Activated CD8-positive, alpha-beta T cell treated with anti-CD3 and anti-CD28 coated beads, Interleukin-2, amount 10 ng/mL, durations not matched to agents 7 days and 5 days (primary cell): ENCODE measurements around the gene PSMG2. TPM values are rescaled to one million over a fixed set of nuclear protein-coding genes. Genes with fewer than 3 reads are reported as not detected.

Source experiments
- ATAC-seq: fragments of 150-1000 bp; cut with Tn5 transposase; one replicate; pipeline ENCODE4 v1.10.0; 2021; ENCODE audit warnings: moderate library complexity
- CTCF ChIA-PET: fragments of 350-600 bp; sonication (Branson Sonifier 250); formaldehyde crosslinking; loops from one replicate; lab custom pipeline; 2021; ENCODE audit warnings: antibody characterized with exemption; lab: Charles Lee
- POLR2A ChIA-PET: fragments of 350-600 bp; sonication (Branson Sonifier 250); formaldehyde crosslinking; loops from one replicate; lab custom pipeline; 2021; ENCODE audit warnings: antibody characterized with exemption; lab: Charles Lee
- DNase-seq: peaks from one replicate; pipeline ENCODE4 v3.0.0-alpha.2; 2020
- H3K27ac Mint-ChIP-seq: one replicate; pipeline ENCODE4 v1.8.0; 2021; ENCODE audit warnings: mild to moderate bottlenecking, mixed read lengths
- H3K27me3 Mint-ChIP-seq: one replicate; pipeline ENCODE4 v1.8.0; 2021; ENCODE audit warnings: low read depth, mixed read lengths
- H3K36me3 Mint-ChIP-seq: one replicate; pipeline ENCODE4 v1.8.0; 2021; ENCODE audit warnings: low read depth, mixed read lengths
- H3K4me1 Mint-ChIP-seq: one replicate; pipeline ENCODE4 v1.8.0; 2021; ENCODE audit warnings: low read depth, mixed read lengths
- H3K4me3 Mint-ChIP-seq: one replicate; pipeline ENCODE4 v1.8.0; 2021; ENCODE audit warnings: mild to moderate bottlenecking, mixed read lengths
- H3K9me3 Mint-ChIP-seq: one replicate; pipeline ENCODE4 v1.8.0; 2022; ENCODE audit warnings: mixed read lengths; ENCODE audit not compliant: insufficient read depth
- total RNA-seq, 2 experiments: library from RNA; stranded (reverse); gene quantifications; one replicate each; pipeline ENCODE4 v1.2.3, GENCODE V29; 2021

PSMG2 gene
- total RNA-seq, 2 experiments from 2014 or later: 104 to 108 TPM

GRCh38 chr18:12686100-12686499, 16.7 kb upstream of the PSMG2 start:
- H3K4me1 Mint-ChIP-seq: peaks cover 2% of the 10 kb centered on the region
- H3K4me3 Mint-ChIP-seq: no peak overlapping the region
- H3K27me3 Mint-ChIP-seq: no peaks in the 10 kb centered on the region
- H3K9me3 Mint-ChIP-seq: no peaks in the 10 kb centered on the region
- H3K36me3 Mint-ChIP-seq: peaks cover 9% of the 10 kb centered on the region
- ATAC-seq (no peak), DNase-seq (peak; percentile 24)
- POLR2A ChIA-PET: interaction anchor here (0.6 to 0.9 kb wide), 2 partner anchors 16 kb away, joined by 3 to 4 read pairs; partner anchors contain the start of gene CEP76
- CTCF ChIA-PET: interaction anchor here (0.9 to 1.2 kb wide), 3 partner anchors 13 to 248 kb away, joined by 3 to 5 read pairs (median 4); no protein-coding TSS in a partner anchor
- H3K27ac Mint-ChIP-seq: no peak overlapping the region

GRCh38 chr18:12689256-12689850, 13.5 kb upstream of the PSMG2 start:
- CTCF ChIA-PET: no interaction called here

GRCh38 chr18:12692206-12692605, 10.6 kb upstream of the PSMG2 start:
- Mint-ChIP-seq H3K9me3 (no peaks in the 10 kb centered on the region), H3K36me3 (peaks cover 16% of the 10 kb centered on the region), H3K4me3 (no peak overlapping the region), H3K27me3 (no peaks in the 10 kb centered on the region), H3K4me1 (peaks cover 13% of the 10 kb centered on the region), H3K27ac (peak overlapping the region; percentile 0)
- ChIA-PET CTCF (interaction anchor here (1.0 kb wide), 1 partner anchor 9 kb away, joined by 4 read pairs; no protein-coding TSS in a partner anchor), POLR2A (interaction anchor here (2.7 kb wide), 1 partner anchor 10 kb away, joined by 11 read pairs; the partner anchor contains the start of genes CEP76 and PSMG2)
- ATAC-seq (no peak), DNase-seq (no peak)

More at GRCh38 chr18:12689256-12689850, 13.5 kb upstream of the PSMG2 start:
- H3K4me3 Mint-ChIP-seq: no peak overlapping the region
- no peak overlapping the region for H3K27ac Mint-ChIP-seq
- H3K4me1 Mint-ChIP-seq: peaks cover 13% of the 10 kb centered on the region
- peaks cover 16% of the 10 kb centered on the region for H3K36me3 Mint-ChIP-seq
- DNase-seq (no peak), ATAC-seq (no peak)
- H3K9me3 Mint-ChIP-seq: no peaks in the 10 kb centered on the region
- H3K27me3 Mint-ChIP-seq: no peaks in the 10 kb centered on the region
- POLR2A ChIA-PET: no interaction called here

GRCh38 chr18:12694032-12694431, 8.8 kb upstream of the PSMG2 start:
- Mint-ChIP-seq H3K4me1 (peaks cover 18% of the 10 kb centered on the region), H3K27ac (no peak overlapping the region), H3K9me3 (no peaks in the 10 kb centered on the region), H3K4me3 (no peak overlapping the region), H3K36me3 (peaks cover 24% of the 10 kb centered on the region), H3K27me3 (no peaks in the 10 kb centered on the region)
- ATAC-seq (no peak), DNase-seq (no peak)
- ChIA-PET CTCF (no interaction called here), POLR2A (interaction anchor here (2.7 kb wide), 1 partner anchor 8 kb away, joined by 11 read pairs; the partner anchor contains the start of genes CEP76 and PSMG2)

- Mint-ChIP-seq H3K36me3 (peaks cover 33% of the 10 kb centered on the region), H3K27me3 (no peaks in the 10 kb centered on the region), H3K4me3 (no peak overlapping the region), H3K9me3 (no peaks in the 10 kb centered on the region), H3K27ac (no peak overlapping the region), H3K4me1 (peaks cover 36% of the 10 kb centered on the region)
- ChIA-PET CTCF (interaction anchor here (2.0 kb wide), 1 partner anchor 13 kb away, joined by 5 read pairs; no protein-coding TSS in a partner anchor), POLR2A (no interaction called here)
- ATAC-seq (no peak), DNase-seq (no peak)
Observed at GRCh38 chr18:12699747-12700146, 3.1 kb upstream of the PSMG2 start.

- ChIA-PET POLR2A (interaction anchor here (1.2 to 2.4 kb wide), 3 partner anchors 74 to 324 kb away, joined by 5 to 12 read pairs (median 12); partner anchors contain the start of genes AFG3L2 and CEP192), CTCF (interaction anchor here (1.0 to 1.6 kb wide), 3 partner anchors 10 to 310 kb away, joined by 3 to 5 read pairs (median 4); no protein-coding TSS in a partner anchor)
- Mint-ChIP-seq H3K4me1 (peaks cover 45% of the 10 kb centered on the region), H3K4me3 (peak overlapping the region; percentile 94), H3K27me3 (no peaks in the 10 kb centered on the region), H3K36me3 (peaks cover 39% of the 10 kb centered on the region), H3K27ac (peak overlapping the region; percentile 100), H3K9me3 (no peaks in the 10 kb centered on the region)
- no peak for DNase-seq
- no peak for ATAC-seq
Observed at GRCh38 chr18:12701161-12701560, 1.7 kb upstream of the PSMG2 start.

GRCh38 chr18:12703096-12703567, 290 bp downstream of the PSMG2 start:
- ATAC-seq (peak; percentile 66), DNase-seq (no peak)
- CTCF ChIA-PET: interaction anchor here (0.9 to 1.6 kb wide), 4 partner anchors 20 to 231 kb away, joined by 3 to 6 read pairs (median 3); no protein-coding TSS in a partner anchor
- H3K27me3 Mint-ChIP-seq: no peaks in the 10 kb centered on the region
- POLR2A ChIA-PET: interaction anchor here (0.5 to 2.4 kb wide), 13 partner anchors 9 to 326 kb away, joined by 3 to 12 read pairs (median 5); partner anchors contain the start of genes AFG3L2, CEP192 and PTPN2
- H3K4me3 Mint-ChIP-seq: peak overlapping the region; percentile 94
- no peaks in the 10 kb centered on the region for H3K9me3 Mint-ChIP-seq
- H3K27ac Mint-ChIP-seq: peak overlapping the region; percentile 100
- peaks cover 47% of the 10 kb centered on the region for H3K36me3 Mint-ChIP-seq
- H3K4me1 Mint-ChIP-seq: peaks cover 47% of the 10 kb centered on the region

- ChIA-PET CTCF (interaction anchor here (1.1 kb wide), 1 partner anchor 49 kb away, joined by 3 read pairs; no protein-coding TSS in a partner anchor), POLR2A (interaction anchor here (0.5 to 1.6 kb wide), 6 partner anchors 15 to 295 kb away, joined by 3 to 5 read pairs (median 3); partner anchors contain the start of genes CEP192 and PTPN2)
- Mint-ChIP-seq H3K36me3 (peaks cover 43% of the 10 kb centered on the region), H3K9me3 (no peaks in the 10 kb centered on the region), H3K27me3 (no peaks in the 10 kb centered on the region), H3K27ac (peak overlapping the region; percentile 100), H3K4me1 (peaks cover 44% of the 10 kb centered on the region), H3K4me3 (peak overlapping the region; percentile 94)
- DNase-seq: peak; percentile 30
- ATAC-seq: no peak
Observed at GRCh38 chr18:12703664-12704063, 822 bp downstream of the PSMG2 start.

- H3K36me3 Mint-ChIP-seq: peaks cover 57% of the 10 kb centered on the region
- no peaks in the 10 kb centered on the region for H3K27me3 Mint-ChIP-seq
- H3K4me1 Mint-ChIP-seq: peaks cover under 1% of the 10 kb centered on the region
- no peak overlapping the region for H3K27ac Mint-ChIP-seq
- peak; percentile 2 for DNase-seq
- ChIA-PET CTCF (interaction anchor here (1.7 kb wide), 1 partner anchor 16 kb away, joined by 4 read pairs; no protein-coding TSS in a partner anchor), POLR2A (interaction anchor here (1.3 kb wide), 1 partner anchor 9 kb away, joined by 4 read pairs; the partner anchor contains the start of genes CEP76 and PSMG2)
- no peaks in the 10 kb centered on the region for H3K9me3 Mint-ChIP-seq
- no peak overlapping the region for H3K4me3 Mint-ChIP-seq
- no peak for ATAC-seq
Observed at GRCh38 chr18:12711446-12711845, 8.6 kb downstream of the PSMG2 start.

- DNase-seq: peak; percentile 5
- Mint-ChIP-seq H3K4me3 (no peak overlapping the region), H3K9me3 (no peaks in the 10 kb centered on the region), H3K4me1 (no peaks in the 10 kb centered on the region), H3K27ac (peak overlapping the region; percentile 12), H3K36me3 (peaks cover 52% of the 10 kb centered on the region), H3K27me3 (no peaks in the 10 kb centered on the region)
- ChIA-PET CTCF (interaction anchor here (0.8 to 3.9 kb wide), 6 partner anchors 19 to 438 kb away, joined by 3 to 15 read pairs (median 3); partner anchors contain the start of genes CEP76 and PSMG2), POLR2A (interaction anchor here (0.6 kb wide), 1 partner anchor 196 kb away, joined by 4 read pairs; no protein-coding TSS in a partner anchor)
- ATAC-seq: no peak
Observed at GRCh38 chr18:12721495-12722275, 18.8 kb downstream of the PSMG2 start.

- POLR2A ChIA-PET: no interaction called here
- Mint-ChIP-seq H3K36me3 (peaks cover 51% of the 10 kb centered on the region), H3K9me3 (no peaks in the 10 kb centered on the region), H3K4me3 (no peak overlapping the region), H3K4me1 (peaks cover 3% of the 10 kb centered on the region), H3K27me3 (no peaks in the 10 kb centered on the region), H3K27ac (no peak overlapping the region)
- CTCF ChIA-PET: interaction anchor here (1.1 to 12.1 kb wide), 5 partner anchors 20 to 437 kb away, joined by 3 to 140 read pairs (median 3); partner anchors contain the start of genes CEP76 and PSMG2
- ATAC-seq (no peak), DNase-seq (no peak)
Observed at GRCh38 chr18:12722731-12723130, 19.9 kb downstream of the PSMG2 start.
